HG03439 (cell line): ENCODE measurements around the gene RHPN2.
"Not testable (repeated sequence)": the region's sequence is repeated elsewhere in the genome, so short reads cannot be mapped to it uniquely, and the experiment has no call there.

Source experiments
- ATAC-seq: cut with Tn5 transposase; IDR thresholded peaks from one replicate; pipeline ENCODE4 v1.9.1; 2021; ENCODE audit warnings: mild to moderate bottlenecking, moderate library complexity; ENCODE audit not compliant: unreplicated experiment

Gene RHPN2

GRCh38 chr19:33032218-33032781 is 32.4 kb downstream of the RHPN2 start:
- no peak for ATAC-seq

DNA sequence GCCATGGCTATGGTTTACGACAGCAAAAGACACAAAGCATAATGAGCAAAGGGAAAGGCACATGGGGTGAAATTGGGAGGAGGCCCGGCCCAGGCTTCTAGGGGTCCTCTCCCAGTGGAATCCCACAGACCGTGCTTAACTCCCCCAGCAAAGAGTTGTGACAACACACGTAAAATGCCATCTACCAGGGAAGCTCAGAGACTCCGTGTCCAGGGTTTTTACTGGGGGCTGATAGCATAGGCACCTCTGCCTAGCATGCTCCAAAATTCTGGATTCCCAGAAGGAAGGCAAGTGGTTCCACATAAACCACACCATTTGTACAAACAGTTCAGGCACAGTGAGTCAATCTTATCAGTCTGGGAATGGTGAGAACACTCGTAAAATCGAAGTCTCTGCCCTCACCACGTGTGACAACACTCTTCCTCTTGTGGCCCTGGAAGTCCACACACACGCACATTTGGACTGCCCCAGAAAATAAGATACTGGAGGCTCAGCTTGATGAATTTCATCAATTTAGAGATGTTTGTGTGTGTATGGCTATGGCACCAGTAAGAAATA is 34.9 kb downstream of the RHPN2 start:
- ATAC-seq = no peak

DNA sequence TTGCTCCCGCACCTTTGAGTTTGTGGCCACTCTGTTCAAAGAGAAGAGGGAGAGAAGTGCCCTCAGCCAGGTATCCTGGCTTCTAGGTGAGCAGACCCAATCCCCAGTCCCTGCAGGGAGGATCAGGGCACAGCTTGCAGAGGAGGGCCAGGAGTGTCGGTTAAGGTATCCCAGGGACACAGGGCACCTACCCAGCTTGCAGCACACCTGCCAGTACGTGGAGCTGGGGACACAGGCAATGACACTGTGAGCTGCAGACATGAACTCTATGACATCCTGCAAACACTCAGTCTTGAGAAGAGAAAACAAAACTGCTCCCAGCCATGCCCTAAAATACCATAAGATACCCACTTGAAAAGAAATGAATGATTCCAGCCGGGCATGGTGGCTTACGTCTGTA is 38.1 kb downstream of the RHPN2 start:
- ATAC-seq = not testable (repeated sequence)

DNA sequence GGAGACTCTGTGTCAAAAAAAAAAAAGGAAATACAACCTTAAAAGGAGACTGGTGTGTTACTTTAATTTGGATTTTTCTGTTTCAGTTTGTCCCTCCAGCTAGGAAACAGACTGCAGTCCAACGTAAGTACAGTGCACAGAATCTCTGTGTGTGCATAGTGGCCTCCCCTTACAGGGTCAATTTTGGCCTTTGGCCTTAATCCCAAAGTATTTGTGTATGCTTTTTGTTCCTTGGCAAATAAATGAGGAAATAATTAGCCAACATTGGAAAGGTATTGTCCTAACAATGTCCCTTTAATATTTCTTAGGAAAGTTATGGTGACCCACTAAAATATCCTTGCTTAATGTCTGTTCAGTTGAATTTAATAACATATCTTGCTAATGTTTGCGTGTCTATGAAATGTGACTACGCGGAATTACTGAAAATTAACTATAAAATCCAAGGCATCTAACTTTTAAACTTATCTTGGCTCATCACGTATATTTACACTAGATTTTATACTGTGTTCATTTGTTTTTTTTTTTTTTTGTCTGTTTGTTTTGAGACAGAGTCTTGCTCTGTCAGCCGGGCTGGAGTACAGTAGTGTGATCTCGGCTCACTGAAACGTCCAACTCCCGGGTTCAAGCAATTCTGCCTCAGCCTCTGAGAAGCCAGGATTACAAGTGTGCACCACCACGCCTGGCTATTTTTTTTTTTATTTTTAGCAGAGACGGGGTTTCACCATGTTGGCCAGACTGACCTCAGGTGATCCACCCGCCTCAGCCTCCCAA is 39.0 kb downstream of the RHPN2 start:
- ATAC-seq = not testable (repeated sequence)

DNA sequence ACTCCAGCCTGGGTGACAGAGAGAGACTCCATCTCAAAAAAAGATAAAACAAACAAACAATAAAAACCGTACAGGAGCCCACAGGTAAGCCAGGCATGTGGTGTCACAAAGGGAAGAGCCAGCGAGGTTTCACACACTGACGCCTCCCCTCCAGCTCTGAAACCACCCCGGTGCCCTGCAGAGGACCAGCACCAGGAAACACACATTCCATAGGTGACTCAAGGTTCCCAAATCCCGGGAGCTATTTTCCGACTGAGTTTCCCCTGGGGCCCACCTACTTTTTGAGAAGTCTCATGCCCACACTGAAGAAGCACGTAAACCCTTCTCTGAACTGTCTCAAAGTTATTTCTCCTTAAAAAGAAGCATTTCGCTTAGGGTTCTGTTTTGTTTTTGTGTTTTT is 40.3 kb downstream of the RHPN2 start:
- ATAC-seq = no peak

- no peak for ATAC-seq
These were observed 42.1 kb downstream of the RHPN2 start for GRCh38 chr19:33022472-33023116.

DNA sequence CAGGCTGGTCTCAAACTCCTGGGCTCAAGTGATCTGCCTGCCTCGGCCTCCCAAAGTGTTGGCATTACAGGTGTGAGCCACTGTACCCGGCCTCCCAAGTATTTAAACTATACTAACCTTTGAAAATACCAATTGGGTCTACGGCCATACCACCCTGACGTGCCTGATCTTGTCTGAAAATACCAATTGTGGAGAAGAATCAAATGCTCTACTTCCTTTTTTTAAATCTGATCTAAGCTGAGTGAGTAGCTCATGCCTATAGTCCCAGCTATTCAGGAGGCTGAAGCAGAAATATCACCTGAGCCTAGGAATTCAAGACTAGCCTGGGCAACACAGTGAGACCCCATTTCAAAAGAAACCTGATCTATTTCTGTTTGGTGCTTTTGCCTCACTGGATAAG is 53.8 kb downstream of the RHPN2 start:
- ATAC-seq = not testable (repeated sequence)

GRCh38 chr19:33008738-33009137 is 56.0 kb downstream of the RHPN2 start:
- ATAC-seq = no peak

DNA sequence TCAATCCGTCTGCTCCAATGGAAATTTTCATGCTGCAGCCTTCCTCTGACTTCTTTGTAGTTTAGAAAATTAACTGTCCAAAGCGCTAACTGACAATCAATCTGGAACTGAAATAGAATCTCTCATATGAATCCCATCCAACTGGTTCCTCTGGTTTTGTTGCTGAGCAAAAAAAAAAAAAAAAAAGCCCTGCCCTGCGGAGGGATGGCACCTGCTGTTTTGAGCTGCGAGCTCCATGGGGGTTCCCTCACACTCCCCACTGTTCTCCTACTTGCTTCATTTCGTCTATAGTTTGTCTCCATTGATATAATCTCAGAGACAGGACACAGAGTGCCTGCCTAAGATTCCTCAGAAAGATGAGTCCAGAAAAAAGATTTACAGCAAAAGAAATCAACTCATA is 59.2 kb downstream of the RHPN2 start:
- ATAC-seq = no peak

- ATAC-seq = not testable (repeated sequence)
These were observed 61.2 kb downstream of the RHPN2 start for GRCh38 chr19:33003424-33004024.

DNA sequence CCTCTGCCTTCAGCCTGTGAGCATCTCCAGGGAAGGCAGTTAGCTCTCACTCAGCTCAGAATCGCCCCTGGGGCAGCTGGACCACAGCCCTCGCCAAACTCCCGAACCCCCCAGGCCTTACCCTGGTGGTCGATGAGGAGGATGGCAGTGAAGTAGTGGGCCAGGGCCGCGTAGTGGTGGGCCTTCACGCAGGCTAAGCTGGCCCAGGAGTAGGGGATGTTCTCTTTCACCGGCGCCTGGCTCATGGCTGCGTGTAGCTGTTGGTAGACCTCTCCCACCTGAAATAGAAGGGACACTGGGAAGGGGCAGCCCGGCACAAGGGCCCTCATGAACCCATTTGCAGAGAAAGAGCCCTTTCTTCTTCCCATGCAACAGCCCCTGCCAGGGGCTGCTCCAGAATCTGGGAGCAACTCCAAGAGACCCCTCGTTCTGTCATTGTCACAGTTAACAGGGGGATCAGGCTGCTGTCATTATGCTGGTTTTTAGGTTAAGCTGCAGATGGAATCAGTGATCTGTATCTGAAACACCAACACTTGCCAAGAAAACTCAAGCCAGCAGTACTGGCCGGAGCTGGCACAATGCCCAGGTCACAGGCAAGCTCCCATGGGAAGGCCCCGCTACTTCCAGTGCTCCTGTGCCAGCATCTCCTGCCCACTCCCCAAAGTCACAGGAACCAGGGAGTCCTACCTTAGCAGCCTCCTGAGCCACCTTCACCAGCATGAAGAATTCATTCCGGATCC is 62.4 kb downstream of the RHPN2 start:
- ATAC-seq = not testable (repeated sequence)

- ATAC-seq = no peak
These were observed 63.8 kb downstream of the RHPN2 start for GRCh38 chr19:33000910-33001309.

- no peak for ATAC-seq
These were observed 64.2 kb downstream of the RHPN2 start for GRCh38 chr19:33000510-33000909.

DNA sequence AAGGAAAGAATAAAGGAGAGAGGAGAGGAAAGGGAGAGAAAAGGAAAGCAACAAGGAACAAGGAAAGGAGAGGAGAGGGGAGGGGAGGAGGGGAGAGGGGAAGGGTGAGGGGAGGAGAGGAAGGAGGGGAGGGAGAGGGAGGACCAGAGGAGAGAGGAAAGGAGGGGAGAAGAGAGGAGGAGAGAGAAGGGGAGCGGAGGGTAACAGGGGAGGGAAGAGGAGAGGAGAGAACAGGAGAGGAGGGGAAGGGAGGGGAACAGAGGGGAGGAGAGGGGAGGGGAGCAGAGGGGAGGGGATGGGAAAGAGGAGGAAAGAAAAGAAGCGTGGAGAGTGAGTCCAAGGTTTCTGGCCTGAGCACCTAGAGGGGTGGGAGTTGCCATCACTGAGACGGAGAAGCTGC is 66.0 kb downstream of the RHPN2 start:
- no peak for ATAC-seq

- ATAC-seq = no peak
These were observed 66.9 kb downstream of the RHPN2 start for GRCh38 chr19:32997716-32998355.

- ATAC-seq = not testable (repeated sequence)
These were observed 67.6 kb downstream of the RHPN2 start for GRCh38 chr19:32997061-32997464.

DNA sequence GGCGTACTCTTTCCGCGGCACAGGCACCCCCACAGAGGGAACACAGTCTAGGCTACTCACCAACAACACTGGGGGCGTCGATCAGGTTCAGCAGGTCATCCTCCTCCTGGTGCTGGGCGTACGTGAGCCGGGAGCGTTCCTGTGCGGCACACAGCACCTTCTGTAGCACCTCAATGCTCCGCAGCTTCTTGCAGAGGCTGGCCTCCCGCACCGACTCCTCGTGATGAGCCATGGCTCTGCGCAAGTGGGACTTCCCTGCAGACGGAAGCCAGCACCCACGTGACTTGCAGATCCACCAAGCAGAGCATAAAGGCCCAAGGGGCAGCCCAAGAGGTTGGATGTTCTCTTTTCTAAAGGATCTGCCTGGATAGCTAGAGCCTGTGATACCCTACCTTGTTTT is 68.7 kb downstream of the RHPN2 start:
- not testable (repeated sequence) for ATAC-seq

- ATAC-seq = no peak
These were observed 76.0 kb downstream of the RHPN2 start for GRCh38 chr19:32988724-32989123.

- not testable (repeated sequence) for ATAC-seq
These were observed 76.4 kb downstream of the RHPN2 start for GRCh38 chr19:32988254-32988653.

GRCh38 chr19:32982488-32982887 is 82.2 kb downstream of the RHPN2 start:
- not testable (repeated sequence) for ATAC-seq
